Mucosa of stomach (tissue), 1 donor: ENCODE results near the gene SLC16A5.
"Not testable (repeated sequence)": the region's sequence is repeated elsewhere in the genome, so short reads cannot be mapped to it uniquely, and the experiment has no call there.

ENCODE experiments used
- H3K27me3 ChIP-seq: one replicate; pipeline ENCODE4 v1.7.0; 2013; ENCODE audit warnings: mild to moderate bottlenecking, low read length; ENCODE audit not compliant: control insufficient read depth, insufficient read depth
- H3K36me3 ChIP-seq: one replicate; pipeline ENCODE4 v1.7.0; 2013; ENCODE audit warnings: low read length; ENCODE audit not compliant: control insufficient read depth, insufficient read depth
- H3K4me1 ChIP-seq: one replicate; pipeline ENCODE4 v1.7.0; 2013; ENCODE audit warnings: mild to moderate bottlenecking, low read length; ENCODE audit not compliant: control insufficient read depth, insufficient read depth
- H3K4me3 ChIP-seq: one replicate; pipeline ENCODE4 v1.7.0; 2013; ENCODE audit warnings: low read length
- H3K9ac ChIP-seq: one replicate; pipeline ENCODE4 v1.7.0; 2013; ENCODE audit warnings: mild to moderate bottlenecking, low read length, moderate library complexity
- H3K9me3 ChIP-seq: one replicate; pipeline ENCODE4 v1.7.0; 2013; ENCODE audit warnings: mild to moderate bottlenecking, low read length, moderate library complexity; ENCODE audit not compliant: control insufficient read depth
- donor health status: Pancreatic carcinoma.

The SLC16A5 gene

GRCh38 chr17:75126954-75127353 is 39.2 kb downstream of the SLC16A5 start:
- Histone ChIP-seq H3K27me3 (no peaks in the 10 kb centered on the region), H3K36me3 (peaks cover 4% of the 10 kb centered on the region), H3K9me3 (no peaks in the 10 kb centered on the region), H3K4me1 (peaks cover 44% of the 10 kb centered on the region), H3K4me3 (no peak overlapping the region), H3K9ac (no peak overlapping the region)

GRCh38 chr17:75127936-75128335 is 40.2 kb downstream of the SLC16A5 start:
- not testable (repeated sequence) for H3K36me3 ChIP-seq, H3K9ac ChIP-seq, H3K4me3 ChIP-seq, H3K27me3 ChIP-seq, H3K9me3 ChIP-seq
- H3K4me1 ChIP-seq = peaks cover 49% of the 10 kb centered on the region

GRCh38 chr17:75128694-75129505 is 41.1 kb downstream of the SLC16A5 start:
- no peaks in the 10 kb centered on the region for H3K27me3 ChIP-seq
- no peaks in the 10 kb centered on the region for H3K9me3 ChIP-seq
- H3K4me1 ChIP-seq = peaks cover 42% of the 10 kb centered on the region
- no peak overlapping the region for H3K4me3 ChIP-seq
- H3K9ac ChIP-seq = no peak overlapping the region
- peaks cover 4% of the 10 kb centered on the region for H3K36me3 ChIP-seq

GRCh38 chr17:75129576-75129975 is 41.8 kb downstream of the SLC16A5 start:
- H3K4me3 ChIP-seq = no peak overlapping the region
- no peak overlapping the region for H3K9ac ChIP-seq

GRCh38 chr17:75130059-75130631 is 42.4 kb downstream of the SLC16A5 start:
- Histone ChIP-seq H3K27me3 (no peaks in the 10 kb centered on the region), H3K4me3 (peak overlapping the region; percentile 74), H3K4me1 (peaks cover 30% of the 10 kb centered on the region), H3K9me3 (no peaks in the 10 kb centered on the region), H3K9ac (peak overlapping the region; percentile 90), H3K36me3 (peaks cover 4% of the 10 kb centered on the region)

More at GRCh38 chr17:75129576-75129975, 41.8 kb downstream of the SLC16A5 start:
- Histone ChIP-seq H3K27me3 (no peaks in the 10 kb centered on the region), H3K36me3 (peaks cover 4% of the 10 kb centered on the region), H3K9me3 (no peaks in the 10 kb centered on the region), H3K4me1 (peaks cover 35% of the 10 kb centered on the region)

GRCh38 chr17:75130632-75131277 is 43.0 kb downstream of the SLC16A5 start:
- Histone ChIP-seq H3K36me3 (peaks cover 4% of the 10 kb centered on the region), H3K4me1 (peaks cover 23% of the 10 kb centered on the region), H3K9ac (peak overlapping the region; percentile 90)

GRCh38 chr17:75131278-75132017 is 43.7 kb downstream of the SLC16A5 start, which contains the start of gene NT5C:
NT5C (minus strand) TSS chr17:75131742; CDS start chr17:75131707, 35 bp downstream.
- peak within 1 kb of the TSS; percentile 74 for H3K4me3 ChIP-seq
- H3K36me3 ChIP-seq = peaks cover 4% of the 10 kb centered on the region
- H3K4me1 ChIP-seq = peaks cover 17% of the 10 kb centered on the region
- H3K27me3 ChIP-seq = no peaks in the 10 kb centered on the region
- H3K9me3 ChIP-seq = no peaks in the 10 kb centered on the region
- peak within 1 kb of the TSS; percentile 90 for H3K9ac ChIP-seq

More at GRCh38 chr17:75130632-75131277, 43.0 kb downstream of the SLC16A5 start:
- Histone ChIP-seq H3K27me3 (no peaks in the 10 kb centered on the region), H3K4me3 (peak overlapping the region; percentile 74), H3K9me3 (no peaks in the 10 kb centered on the region)

GRCh38 chr17:75132018-75133000 is 44.6 kb downstream of the SLC16A5 start:
- not testable (repeated sequence) for H3K27me3 ChIP-seq, H3K9me3 ChIP-seq, H3K36me3 ChIP-seq
- peak overlapping the region; percentile 74 for H3K4me3 ChIP-seq
- H3K9ac ChIP-seq = peak overlapping the region; percentile 90
- peaks cover 17% of the 10 kb centered on the region for H3K4me1 ChIP-seq

- no peak overlapping the region for H3K4me3 ChIP-seq
- peaks cover 21% of the 10 kb centered on the region for H3K4me1 ChIP-seq
- H3K27me3 ChIP-seq = no peaks in the 10 kb centered on the region
- peaks cover 4% of the 10 kb centered on the region for H3K36me3 ChIP-seq
- no peaks in the 10 kb centered on the region for H3K9me3 ChIP-seq
- H3K9ac ChIP-seq = no peak overlapping the region
Measured at GRCh38 chr17:75133001-75133400, 45.2 kb downstream of the SLC16A5 start.

- H3K9ac ChIP-seq, H3K27me3 ChIP-seq, H3K9me3 ChIP-seq, H3K36me3 ChIP-seq, H3K4me3 ChIP-seq: not testable (repeated sequence)
- peaks cover 27% of the 10 kb centered on the region for H3K4me1 ChIP-seq
Measured at GRCh38 chr17:75133607-75134347, 46.0 kb downstream of the SLC16A5 start.
